CD8-positive, alpha-beta memory T cell (primary cell): Measurements from ENCODE around the gene CIART. TPM values are rescaled to one million over a fixed set of nuclear protein-coding genes. Genes with fewer than 3 reads are reported as not detected.

Experiments
- CTCF ChIA-PET: fragments of 350-600 bp; sonication (Branson Sonifier 250); formaldehyde crosslinking; loops from one replicate; lab custom pipeline; 2021; ENCODE audit warnings: antibody characterized with exemption; lab: Charles Lee
- POLR2A ChIA-PET: fragments of 350-600 bp; sonication (Branson Sonifier 250); formaldehyde crosslinking; loops from one replicate; lab custom pipeline; 2021; ENCODE audit warnings: antibody characterized with exemption; lab: Charles Lee
- DNase-seq, 5 donors: peaks; one replicate each; pipeline versions ENCODE4 v3.0.0 to v3.0.0-alpha.2; 2020 to 2022; ENCODE audit warnings: mixed read lengths in 1 of 5
- H3K27ac ChIP-seq: one replicate; pipeline ENCODE4 v1.7.0; 2013; ENCODE audit warnings: low read depth, mild to moderate bottlenecking, low read length, moderate library complexity
- H3K27me3 ChIP-seq: 2 replicates; pipeline ENCODE4 v1.7.0; 2013; ENCODE audit warnings: low read length, mild to moderate bottlenecking; ENCODE audit not compliant: insufficient read depth, poor library complexity, severe bottlenecking
- H3K36me3 ChIP-seq: 2 replicates; pipeline ENCODE4 v1.7.0; 2013; ENCODE audit warnings: mild to moderate bottlenecking, low read length, moderate library complexity; ENCODE audit not compliant: insufficient read depth
- H3K4me1 ChIP-seq: 2 replicates; pipeline ENCODE4 v1.7.0; 2013; ENCODE audit warnings: mild to moderate bottlenecking, low read length, moderate library complexity; ENCODE audit not compliant: insufficient read depth
- H3K4me3 ChIP-seq: 2 replicates; pipeline ENCODE4 v1.7.0; 2013; ENCODE audit warnings: mild to moderate bottlenecking, low read length
- H3K9me3 ChIP-seq: 2 replicates; pipeline ENCODE4 v1.7.0; 2013; ENCODE audit warnings: mild to moderate bottlenecking, low read length
- H3K27ac Mint-ChIP-seq, 8 donors: one replicate each; pipeline ENCODE4 v1.8.0; 2020 to 2021; ENCODE audit warnings: mixed read lengths in 8 of 8, mild to moderate bottlenecking in 6 of 8, inconsistent platforms in 3 of 8, moderate library complexity in 3 of 8
- H3K27me3 Mint-ChIP-seq, 2 donors: one replicate each; pipeline ENCODE4 v1.8.0; 2020 to 2021; ENCODE audit warnings: mixed read lengths in 2 of 2, mild to moderate bottlenecking in 1 of 2, moderate library complexity in 1 of 2
- H3K36me3 Mint-ChIP-seq, 3 donors: one replicate each; pipeline ENCODE4 v1.8.0; 2020 to 2021; ENCODE audit warnings: mixed read lengths in 3 of 3, inconsistent platforms in 1 of 3, mild to moderate bottlenecking in 1 of 3
- H3K4me1 Mint-ChIP-seq, 3 donors: one replicate each; pipeline ENCODE4 v1.8.0; 2020 to 2021; ENCODE audit warnings: mixed read lengths in 3 of 3, inconsistent platforms in 1 of 3, mild to moderate bottlenecking in 1 of 3
- H3K4me3 Mint-ChIP-seq, 7 donors: one replicate each; pipeline ENCODE4 v1.8.0; 2020 to 2021; ENCODE audit warnings: mixed read lengths in 7 of 7, mild to moderate bottlenecking in 6 of 7, moderate library complexity in 4 of 7, inconsistent platforms in 2 of 7
- H3K9me3 Mint-ChIP-seq, 5 donors: one replicate each; pipeline ENCODE4 v1.8.0; 2020 to 2022; ENCODE audit warnings: mixed read lengths in 5 of 5, mild to moderate bottlenecking in 3 of 5, moderate library complexity in 2 of 5, inconsistent platforms in 1 of 5
- polyA plus RNA-seq: library from polyadenylated mRNA; unstranded; fragments of 300-500 nt; fragmentation: Illumina TruSeq; gene quantifications from one replicate; pipeline ENCODE4 v1.2.3, GENCODE V29; 2021
- total RNA-seq, 2 experiments: library from RNA; stranded (reverse); gene quantifications; one replicate each; pipeline ENCODE4 v1.2.3, GENCODE V29; 2021

The CIART gene
- total and polyA plus RNA-seq, 3 experiments from 2014 or later, result 0.60 to 1.7 (median 0.81) TPM

GRCh38 chr1:150320667-150320978 lies 38.3 kb downstream of the CIART start:
- Histone ChIP-seq H3K4me3 (peak overlapping the region; percentile 79), H3K4me1 (peaks cover 19% of the 10 kb centered on the region), H3K9me3 (no peaks in the 10 kb centered on the region), H3K36me3 (peaks cover 8% of the 10 kb centered on the region), H3K27ac (peak overlapping the region; percentile 97), H3K27me3 (no peaks in the 10 kb centered on the region)
- CTCF ChIA-PET, result interaction anchor here (1.0 to 1.7 kb wide), 2 partner anchors 18 to 65 kb away, joined by 3 to 5 read pairs; no protein-coding TSS in a partner anchor
- Mint-ChIP-seq H3K4me1 (peaks cover 27 to 43% (median 32%) of the 10 kb centered on the region in 3 donors), H3K36me3 (peaks cover 0 to 26% (median 6%) of the 10 kb centered on the region in 3 donors), H3K27ac (peak overlapping the region; percentile 47 to 100 (median 99)), H3K9me3 (no peaks in the 10 kb centered on the region), H3K4me3 (peak overlapping the region; percentile 94 to 100 (median 99)), H3K27me3 (peaks cover 0 to 4% of the 10 kb centered on the region in 2 donors)
- no peak for DNase-seq
- POLR2A ChIA-PET, result interaction anchor here (0.5 to 1.6 kb wide), 3 partner anchors 35 to 48 kb away, joined by 3 to 11 read pairs (median 4); partner anchors contain the start of gene RPRD2

DNA sequence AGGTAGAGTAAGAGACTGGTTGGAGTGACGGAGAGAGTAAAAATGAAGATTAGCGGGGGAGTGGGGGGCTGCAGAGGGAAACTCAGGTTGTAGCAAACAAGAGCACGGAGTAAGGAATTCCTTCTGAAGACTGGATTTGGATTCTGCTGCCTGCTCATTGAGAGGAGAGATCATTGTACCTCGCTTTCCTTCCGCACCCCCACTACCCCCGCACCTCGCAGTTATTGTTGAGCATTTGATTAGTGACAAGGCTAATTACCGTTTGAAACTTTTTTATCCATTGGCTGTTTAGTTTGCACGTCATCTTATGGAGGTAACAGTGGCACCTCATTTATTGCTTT lies 39.4 kb downstream of the CIART start:
- peak overlapping the region; percentile 97 for H3K27ac ChIP-seq
- CTCF ChIA-PET, result interaction anchor here (1.0 to 1.1 kb wide), 2 partner anchors 15 to 17 kb away, joined by 3 read pairs; no protein-coding TSS in a partner anchor
- Mint-ChIP-seq H3K36me3 (peaks cover 0 to 37% (median 11%) of the 10 kb centered on the region in 3 donors), H3K9me3 (no peaks in the 10 kb centered on the region), H3K4me1 (peaks cover 33 to 54% (median 43%) of the 10 kb centered on the region in 3 donors), H3K27me3 (peaks cover 0 to 4% of the 10 kb centered on the region in 2 donors), H3K27ac (peak overlapping the region; percentile 88 to 100 (median 99)), H3K4me3 (peak overlapping the region; percentile 94 to 100 (median 99))
- no peaks in the 10 kb centered on the region for H3K27me3 ChIP-seq
- H3K4me1 ChIP-seq, result peaks cover 19% of the 10 kb centered on the region
- peaks cover 18% of the 10 kb centered on the region for H3K36me3 ChIP-seq
- H3K4me3 ChIP-seq, result peak overlapping the region; percentile 79
- POLR2A ChIA-PET, result interaction anchor here (1.6 kb wide), 1 partner anchor 42 kb away, joined by 11 read pairs; the partner anchor contains the start of gene RPRD2
- DNase-seq, result peak in 2 of 5 donors; percentile 6 to 18
- no peaks in the 10 kb centered on the region for H3K9me3 ChIP-seq

DNA sequence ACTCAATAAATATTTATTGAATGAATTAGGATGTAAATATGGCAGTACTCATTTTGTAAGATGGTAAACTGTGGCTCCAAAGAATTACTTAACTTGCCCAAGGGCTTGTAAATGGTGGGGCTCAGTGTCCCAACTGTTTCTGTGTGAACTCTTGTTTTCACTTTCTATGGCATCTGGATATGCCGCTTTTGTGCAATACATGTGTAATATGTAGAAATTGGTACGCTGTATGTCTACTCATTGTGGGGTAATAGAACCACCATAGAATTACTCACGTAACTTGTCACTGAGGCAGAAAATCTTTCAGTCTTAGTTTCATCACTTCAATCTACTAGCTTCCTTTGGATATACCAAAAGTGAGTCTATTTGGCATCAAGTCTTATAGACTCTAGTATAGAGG lies 40.0 kb downstream of the CIART start:
- H3K4me1 Mint-ChIP-seq, result peaks cover 33 to 56% (median 45%) of the 10 kb centered on the region in 3 donors
- DNase-seq, result no peak
- peaks cover 0 to 4% of the 10 kb centered on the region in 2 donors for H3K27me3 Mint-ChIP-seq
- H3K9me3 Mint-ChIP-seq, result no peaks in the 10 kb centered on the region
- peaks cover 0 to 41% (median 11%) of the 10 kb centered on the region in 3 donors for H3K36me3 Mint-ChIP-seq
- Histone ChIP-seq H3K9me3 (no peaks in the 10 kb centered on the region), H3K4me1 (peaks cover 19% of the 10 kb centered on the region), H3K27me3 (no peaks in the 10 kb centered on the region), H3K27ac (peak overlapping the region; percentile 97), H3K36me3 (peaks cover 23% of the 10 kb centered on the region), H3K4me3 (peak overlapping the region; percentile 79)
- CTCF ChIA-PET, result interaction anchor here (1.1 kb wide), 1 partner anchor 15 kb away, joined by 3 read pairs; no protein-coding TSS in a partner anchor
- POLR2A ChIA-PET, result interaction anchor here (0.8 kb wide), 1 partner anchor 42 kb away, joined by 4 read pairs; the partner anchor contains the start of gene RPRD2
- H3K4me3 Mint-ChIP-seq, result peak overlapping the region; percentile 94 to 100 (median 99)
- H3K27ac Mint-ChIP-seq, result peak overlapping the region; percentile 88 to 100 (median 99)

DNA sequence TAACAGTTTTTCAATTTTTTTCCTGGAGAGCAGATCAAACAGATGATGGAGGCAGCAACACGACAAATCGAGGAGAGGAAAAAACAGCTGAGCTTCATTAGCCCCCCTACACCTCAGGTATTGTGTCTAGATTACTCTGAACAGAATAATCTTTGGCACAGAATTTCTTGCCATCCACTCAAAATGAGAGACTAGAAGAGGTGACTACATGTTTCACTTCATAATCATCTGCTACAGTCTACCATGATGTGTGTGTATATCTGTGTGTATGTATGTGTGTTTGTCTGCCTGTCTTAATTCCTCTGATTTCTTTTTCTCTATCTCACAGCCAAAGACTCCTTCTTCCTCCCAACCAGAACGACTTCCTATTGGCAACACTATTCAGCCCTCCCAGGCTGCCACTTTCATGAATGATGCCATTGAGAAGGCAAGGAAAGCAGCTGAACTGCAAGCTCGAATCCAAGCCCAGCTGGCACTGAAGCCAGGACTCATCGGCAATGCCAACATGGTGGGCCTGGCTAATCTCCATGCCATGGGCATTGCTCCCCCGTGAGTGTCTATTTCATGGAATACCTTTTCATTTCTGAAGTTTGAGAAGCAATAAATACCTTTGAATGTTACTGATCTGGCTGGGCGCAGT lies 50.4 kb downstream of the CIART start:
- ChIA-PET CTCF (no interaction called here), POLR2A (no interaction called here)
- Histone ChIP-seq H3K36me3 (peaks cover 64% of the 10 kb centered on the region), H3K4me3 (no peak overlapping the region), H3K4me1 (no peaks in the 10 kb centered on the region), H3K27me3 (no peaks in the 10 kb centered on the region), H3K9me3 (no peaks in the 10 kb centered on the region), H3K27ac (no peak overlapping the region)
- Mint-ChIP-seq H3K9me3 (no peaks in the 10 kb centered on the region), H3K4me3 (no peak overlapping the region), H3K36me3 (peaks cover 13 to 77% (median 29%) of the 10 kb centered on the region in 3 donors), H3K4me1 (peaks cover 0 to 12% (median 9%) of the 10 kb centered on the region in 3 donors), H3K27ac (peak overlapping the region in 1 of 8 donors; percentile 19), H3K27me3 (no peaks in the 10 kb centered on the region)
- no peak for DNase-seq

Other genes with a start within 250 kb of the CIART start
- gene VPS45, start 214.8 kb upstream of the CIART start, total RNA-seq, result 10 to 100 TPM; 26.3 to 33.6 TPM
- gene VPS45, start 214.8 kb upstream of the CIART start, polyA plus RNA-seq, result 27.5 TPM
- 10 to 100 TPM; 44.9 to 47.2 TPM for gene PLEKHO1, start 132.6 kb upstream of the CIART start, total RNA-seq
- 47.3 TPM for gene PLEKHO1, start 132.6 kb upstream of the CIART start, polyA plus RNA-seq
- 100 to 1,000 TPM; 154 TPM for gene ANP32E, start 46.4 kb upstream of the CIART start, total RNA-seq
- gene ANP32E, start 46.4 kb upstream of the CIART start, polyA plus RNA-seq, result 57.9 TPM
- gene CA14, start 24.8 kb upstream of the CIART start, total RNA-seq, result not detected
- gene CA14, start 24.8 kb upstream of the CIART start, polyA plus RNA-seq, result 0.20 TPM
- gene APH1A, start 13.5 kb upstream of the CIART start, total RNA-seq, result 100 to 1,000 TPM; 139 to 140 TPM
- 63.4 TPM for gene APH1A, start 13.5 kb upstream of the CIART start, polyA plus RNA-seq
- under 1 TPM; 0.60 to 0.61 TPM for gene C1orf54, start 9.8 kb upstream of the CIART start, total RNA-seq
- gene C1orf54, start 9.8 kb upstream of the CIART start, polyA plus RNA-seq, result 4.0 TPM
- 10 to 100 TPM; 76.9 to 81.0 TPM for gene MRPS21, start 11.3 kb downstream of the CIART start, total RNA-seq
- gene MRPS21, start 11.3 kb downstream of the CIART start, polyA plus RNA-seq, result 80.1 TPM
- gene PRPF3, start 39.0 kb downstream of the CIART start, total RNA-seq, result 10 to 100 TPM; 75.2 to 79.8 TPM
- 20.3 TPM for gene PRPF3, start 39.0 kb downstream of the CIART start, polyA plus RNA-seq
- gene RPRD2, start 81.6 kb downstream of the CIART start, total RNA-seq, result 10 to 100 TPM; 24.1 to 26.4 TPM
- 40.5 TPM for gene RPRD2, start 81.6 kb downstream of the CIART start, polyA plus RNA-seq
- gene TARS2, start 204.9 kb downstream of the CIART start, total RNA-seq, result 10 to 100 TPM; 49.7 to 51.2 TPM
- 29.0 TPM for gene TARS2, start 204.9 kb downstream of the CIART start, polyA plus RNA-seq
- 1 to 10 TPM; 1.3 to 1.5 TPM for gene ECM1, start 225.6 kb downstream of the CIART start, total RNA-seq
- gene ECM1, start 225.6 kb downstream of the CIART start, polyA plus RNA-seq, result 0.09 TPM
- not detected for gene FALEC, start 233.2 kb downstream of the CIART start, total RNA-seq
- not detected for gene FALEC, start 233.2 kb downstream of the CIART start, polyA plus RNA-seq